Measurements from ENCODE around the gene NEDD4L.

DNA sequence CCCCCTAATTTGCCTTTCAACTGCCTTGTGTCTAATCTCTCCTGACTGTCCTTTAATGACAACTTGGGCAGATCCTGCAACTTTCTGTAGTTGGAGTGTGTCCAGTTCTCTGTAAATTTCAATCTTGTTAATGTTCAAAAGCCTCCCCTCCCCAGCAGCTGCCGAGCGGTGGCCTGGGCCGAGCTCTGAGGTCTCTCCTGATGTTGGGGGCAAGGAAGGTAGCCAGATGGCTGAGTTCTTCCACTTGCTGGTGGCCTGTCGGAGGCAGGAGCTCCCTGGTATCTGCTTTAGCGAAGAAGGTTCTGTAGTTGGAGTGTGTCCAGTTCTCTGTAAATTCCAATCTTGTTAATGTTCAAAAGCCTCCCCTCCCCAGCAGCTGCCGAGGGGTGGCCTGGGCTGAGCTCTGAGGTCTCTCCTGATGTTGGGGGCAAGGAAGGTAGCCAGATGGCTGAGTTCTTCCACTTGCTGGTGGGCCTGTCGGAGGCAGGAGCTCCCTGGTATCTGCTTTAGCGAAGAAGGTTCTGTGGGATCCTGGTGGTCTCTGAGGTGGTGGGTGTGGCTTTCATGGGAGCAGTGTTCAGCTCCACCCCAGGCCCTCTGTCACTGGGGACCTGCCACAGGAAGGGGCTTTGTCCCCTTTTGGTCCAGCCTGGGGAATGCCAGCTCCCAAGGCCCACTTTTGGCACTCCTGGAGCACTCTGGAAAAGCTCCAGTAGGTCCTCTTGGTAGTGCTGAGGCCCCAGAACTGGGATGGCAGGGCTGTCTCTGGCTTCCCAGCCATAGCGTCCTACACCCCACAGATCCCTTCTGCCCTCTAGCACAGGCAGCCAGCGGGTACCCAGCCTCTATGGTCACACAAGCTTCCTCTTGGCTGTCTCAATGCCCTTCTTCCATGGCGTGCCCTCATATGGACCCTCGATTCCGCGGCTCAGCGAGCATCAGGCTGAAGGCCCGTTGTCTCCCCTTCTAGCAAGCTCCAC lies 373.0 kb downstream of the NEDD4L start:
- TF ChIP-seq, protein P1, sequence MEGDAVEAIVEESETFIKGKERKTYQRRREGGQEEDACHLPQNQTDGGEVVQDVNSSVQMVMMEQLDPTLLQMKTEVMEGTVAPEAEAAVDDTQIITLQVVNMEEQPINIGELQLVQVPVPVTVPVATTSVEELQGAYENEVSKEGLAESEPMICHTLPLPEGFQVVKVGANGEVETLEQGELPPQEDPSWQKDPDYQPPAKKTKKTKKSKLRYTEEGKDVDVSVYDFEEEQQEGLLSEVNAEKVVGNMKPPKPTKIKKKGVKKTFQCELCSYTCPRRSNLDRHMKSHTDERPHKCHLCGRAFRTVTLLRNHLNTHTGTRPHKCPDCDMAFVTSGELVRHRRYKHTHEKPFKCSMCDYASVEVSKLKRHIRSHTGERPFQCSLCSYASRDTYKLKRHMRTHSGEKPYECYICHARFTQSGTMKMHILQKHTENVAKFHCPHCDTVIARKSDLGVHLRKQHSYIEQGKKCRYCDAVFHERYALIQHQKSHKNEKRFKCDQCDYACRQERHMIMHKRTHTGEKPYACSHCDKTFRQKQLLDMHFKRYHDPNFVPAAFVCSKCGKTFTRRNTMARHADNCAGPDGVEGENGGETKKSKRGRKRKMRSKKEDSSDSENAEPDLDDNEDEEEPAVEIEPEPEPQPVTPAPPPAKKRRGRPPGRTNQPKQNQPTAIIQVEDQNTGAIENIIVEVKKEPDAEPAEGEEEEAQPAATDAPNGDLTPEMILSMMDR (IDR thresholded peaks at IDR 0.05), result no peak
- TF ChIP-seq POLR2A (IDR thresholded peaks at IDR 0.05), result no peak

Data from adrenal gland (tissue), 5 donors.